Skeletal muscle tissue (tissue), 4 donors: ENCODE results near the gene PDE4D. TPM values are rescaled to one million over a fixed set of nuclear protein-coding genes. Genes with fewer than 3 reads are reported as not detected.

Experiments used
- H3K27ac ChIP-seq: one replicate; pipeline ENCODE4 v1.7.0; 2013; ENCODE audit warnings: mild to moderate bottlenecking, low read depth, low read length, inconsistent platforms
- H3K27me3 ChIP-seq, 3 donors: one replicate each; pipeline ENCODE4 v1.7.0; 2013; ENCODE audit warnings: low read length in 3 of 3; ENCODE audit not compliant: control insufficient read depth in 3 of 3, insufficient read depth in 3 of 3
- H3K36me3 ChIP-seq, 3 donors: one replicate each; pipeline ENCODE4 v1.7.0; 2013; ENCODE audit warnings: low read length in 3 of 3; ENCODE audit not compliant: control insufficient read depth in 3 of 3, insufficient read depth in 3 of 3
- H3K4me1 ChIP-seq, 3 donors: one replicate each; pipeline ENCODE4 v1.7.0; 2013; ENCODE audit warnings: low read length in 3 of 3, mild to moderate bottlenecking in 3 of 3; ENCODE audit not compliant: control insufficient read depth in 3 of 3, insufficient read depth in 3 of 3
- H3K4me3 ChIP-seq, 3 donors: one replicate each; pipeline ENCODE4 v1.7.0; 2013; ENCODE audit warnings: low read length in 3 of 3
- H3K9ac ChIP-seq, 3 donors: one replicate each; pipeline ENCODE4 v1.7.0; 2013; ENCODE audit warnings: low read length in 3 of 3, mild to moderate bottlenecking in 3 of 3, moderate library complexity in 2 of 3, low read depth in 1 of 3
- H3K9me3 ChIP-seq, 3 donors: one replicate each; pipeline ENCODE4 v1.7.0; 2013; ENCODE audit warnings: low read length in 3 of 3; ENCODE audit not compliant: control insufficient read depth in 3 of 3
- total RNA-seq: library from RNA; depleted of rRNA; stranded (reverse); fragments of >200 nt; gene quantifications from one replicate; pipeline ENCODE4 v1.2.3, GENCODE V29; 2014
- donor health status: Osteomylitis.

PDE4D gene
- total RNA-seq, 1 donor from 2014 or later = 59.0 TPM

DNA sequence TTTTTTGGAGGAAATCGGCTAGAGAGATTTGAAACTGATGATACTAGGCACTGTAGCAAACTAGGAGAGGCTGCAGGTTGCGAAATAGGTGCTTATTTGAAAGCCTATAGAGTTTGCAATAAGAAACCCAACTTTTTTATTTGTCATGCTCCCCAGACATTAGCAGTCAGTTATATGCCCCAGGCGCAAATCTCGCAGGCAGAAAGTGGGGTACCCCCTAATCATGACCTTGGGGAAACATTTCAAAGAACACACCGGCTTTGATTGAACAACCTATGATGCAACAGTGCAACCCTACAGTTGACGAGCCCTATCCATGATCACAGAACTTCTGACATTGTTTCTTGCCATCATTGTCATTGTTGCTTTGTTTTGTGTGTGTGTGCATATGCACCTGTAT lies 800.2 kb downstream of the PDE4D start:
- Histone ChIP-seq H3K27me3 (no peaks in the 10 kb centered on the region), H3K36me3 (no peaks in the 10 kb centered on the region), H3K4me1 (peaks cover 0 to 3% (median 0%) of the 10 kb centered on the region in 3 donors), H3K27ac (no peak overlapping the region), H3K4me3 (no peak overlapping the region), H3K9ac (no peak overlapping the region), H3K9me3 (no peaks in the 10 kb centered on the region)

DNA sequence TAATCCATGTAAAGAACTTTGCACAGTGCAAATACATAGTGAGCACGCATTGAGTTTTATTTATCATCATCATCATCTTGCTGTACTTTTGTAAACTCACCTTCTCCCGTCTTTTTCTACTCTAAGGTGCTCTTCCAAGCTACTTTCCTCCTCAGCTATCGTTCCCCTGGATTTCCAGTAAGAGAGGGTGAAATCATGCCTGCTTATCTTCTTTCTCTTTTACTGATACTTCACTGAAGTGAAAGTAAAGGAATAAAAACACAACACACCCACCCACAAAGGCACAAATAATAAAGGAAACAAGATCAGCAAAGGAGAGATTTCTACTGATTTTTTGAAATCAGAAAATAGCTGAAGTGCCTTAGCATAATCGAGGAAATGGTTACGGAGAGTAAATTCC lies 800.8 kb downstream of the PDE4D start:
- no peaks in the 10 kb centered on the region for H3K27me3 ChIP-seq
- peaks cover 0 to 3% (median 0%) of the 10 kb centered on the region in 3 donors for H3K4me1 ChIP-seq
- no peaks in the 10 kb centered on the region for H3K9me3 ChIP-seq
- no peak overlapping the region for H3K27ac ChIP-seq
- no peak overlapping the region for H3K9ac ChIP-seq
- no peak overlapping the region for H3K4me3 ChIP-seq
- H3K36me3 ChIP-seq = no peaks in the 10 kb centered on the region

DNA sequence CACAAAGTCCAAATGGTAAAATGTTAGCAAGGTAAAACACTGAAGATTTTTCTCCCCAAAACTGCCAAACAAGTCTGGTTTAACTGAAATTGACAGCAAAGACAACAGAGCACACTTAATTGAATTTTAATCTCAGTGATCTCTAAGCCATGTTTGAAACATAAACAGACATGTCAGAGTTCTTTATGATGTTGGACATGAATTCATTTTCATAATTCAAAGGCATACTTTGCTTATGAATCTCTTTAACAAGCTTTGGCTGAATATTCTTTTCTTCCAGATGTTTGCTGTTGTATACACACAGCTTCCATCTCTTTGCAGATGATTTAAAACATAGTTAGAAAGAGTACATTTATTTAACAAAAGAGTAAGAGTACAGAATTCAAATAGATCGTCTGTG lies 801.6 kb downstream of the PDE4D start:
- Histone ChIP-seq H3K36me3 (no peaks in the 10 kb centered on the region), H3K9me3 (no peaks in the 10 kb centered on the region), H3K4me3 (no peak overlapping the region), H3K27ac (no peak overlapping the region), H3K27me3 (no peaks in the 10 kb centered on the region), H3K9ac (no peak overlapping the region), H3K4me1 (peaks cover 0 to 3% (median 0%) of the 10 kb centered on the region in 3 donors)

DNA sequence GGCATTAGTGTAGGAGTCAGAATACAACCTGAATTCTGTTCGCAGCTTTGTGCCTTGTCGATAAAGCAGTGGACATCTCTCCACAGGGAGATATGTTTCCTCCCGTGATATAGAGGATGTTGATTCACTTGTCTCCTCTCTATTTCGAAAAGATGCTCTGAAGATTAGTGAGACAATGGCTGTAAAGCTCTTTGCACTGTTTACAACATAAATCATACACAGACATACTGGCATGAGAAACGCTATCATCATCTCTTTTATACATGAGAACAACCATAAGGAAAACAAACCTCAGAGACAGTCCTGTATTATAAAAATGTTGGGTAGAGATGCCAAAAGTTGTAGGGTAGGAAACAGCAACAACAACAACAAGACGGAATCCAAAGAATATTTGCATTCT lies 803.2 kb downstream of the PDE4D start:
- Histone ChIP-seq H3K27ac (no peak overlapping the region), H3K4me3 (no peak overlapping the region), H3K9me3 (no peaks in the 10 kb centered on the region), H3K36me3 (no peaks in the 10 kb centered on the region), H3K9ac (no peak overlapping the region), H3K4me1 (peaks cover 0 to 2% (median 0%) of the 10 kb centered on the region in 3 donors), H3K27me3 (no peaks in the 10 kb centered on the region)

DNA sequence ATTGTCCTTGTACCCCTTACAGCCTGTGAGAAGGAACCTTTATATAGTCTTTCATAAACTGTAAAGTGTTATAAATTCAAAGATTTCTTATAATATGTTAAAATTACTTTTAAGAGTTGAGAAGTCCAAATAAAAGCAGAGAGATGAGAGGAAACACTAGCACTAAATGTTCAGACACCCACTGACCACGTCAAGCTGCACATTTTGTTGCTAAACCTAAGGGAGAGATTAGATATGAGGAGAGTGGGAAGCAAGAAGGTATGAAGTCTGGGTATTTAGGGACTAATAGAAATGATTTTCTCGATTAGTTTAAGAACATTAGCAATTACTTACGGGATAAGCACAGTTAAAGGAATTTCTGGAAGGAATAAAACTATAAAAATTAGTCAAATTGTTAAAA lies 803.8 kb downstream of the PDE4D start:
- H3K9ac ChIP-seq = no peak overlapping the region
- no peaks in the 10 kb centered on the region for H3K36me3 ChIP-seq
- H3K4me1 ChIP-seq = no peaks in the 10 kb centered on the region
- no peak overlapping the region for H3K4me3 ChIP-seq
- no peaks in the 10 kb centered on the region for H3K27me3 ChIP-seq
- no peak overlapping the region for H3K27ac ChIP-seq
- H3K9me3 ChIP-seq = no peaks in the 10 kb centered on the region

DNA sequence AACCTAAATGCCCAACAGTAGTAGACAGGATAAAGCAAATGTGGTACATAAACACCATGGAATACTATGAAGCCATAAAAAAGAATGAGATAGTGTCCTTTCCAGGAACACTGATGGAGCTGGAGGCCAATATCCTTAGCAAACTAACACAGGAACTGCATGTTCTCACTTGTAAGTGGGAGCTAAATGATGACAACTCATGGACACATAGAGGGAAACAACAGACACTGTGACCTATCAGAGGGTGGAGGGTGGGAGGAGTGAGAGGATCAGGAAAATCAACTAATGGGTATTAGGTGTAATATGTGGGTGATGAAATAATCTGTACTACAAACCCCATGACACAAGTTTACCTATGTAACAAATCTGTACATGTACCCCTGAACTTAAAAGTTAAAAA lies 805.0 kb downstream of the PDE4D start:
- Histone ChIP-seq H3K4me3 (no peak overlapping the region), H3K27me3 (no peaks in the 10 kb centered on the region), H3K36me3 (no peaks in the 10 kb centered on the region), H3K9ac (no peak overlapping the region), H3K4me1 (no peaks in the 10 kb centered on the region), H3K27ac (no peak overlapping the region), H3K9me3 (no peaks in the 10 kb centered on the region)

DNA sequence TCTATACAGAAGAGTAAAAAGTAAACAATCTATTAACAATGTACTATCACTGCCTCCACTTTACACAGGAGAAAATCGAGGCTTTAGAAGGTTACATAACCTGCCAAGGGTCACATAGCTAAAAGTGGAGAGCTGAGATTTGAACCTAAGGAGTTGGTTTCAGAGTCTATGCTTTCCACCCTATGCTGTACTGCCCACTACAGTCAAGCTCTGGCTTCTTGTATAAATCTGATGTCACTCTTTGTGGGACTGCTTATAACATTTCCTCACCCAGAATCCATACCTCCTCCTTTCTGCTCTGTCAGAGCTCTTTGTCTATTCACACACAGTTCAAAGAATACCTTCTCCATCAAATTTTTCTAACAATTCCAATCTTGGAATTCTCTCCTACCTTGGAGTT lies 807.5 kb downstream of the PDE4D start:
- no peak overlapping the region for H3K27ac ChIP-seq
- H3K4me3 ChIP-seq = no peak overlapping the region
- H3K27me3 ChIP-seq = no peaks in the 10 kb centered on the region
- H3K9ac ChIP-seq = no peak overlapping the region
- H3K36me3 ChIP-seq = no peaks in the 10 kb centered on the region
- no peaks in the 10 kb centered on the region for H3K9me3 ChIP-seq
- H3K4me1 ChIP-seq = no peaks in the 10 kb centered on the region

DNA sequence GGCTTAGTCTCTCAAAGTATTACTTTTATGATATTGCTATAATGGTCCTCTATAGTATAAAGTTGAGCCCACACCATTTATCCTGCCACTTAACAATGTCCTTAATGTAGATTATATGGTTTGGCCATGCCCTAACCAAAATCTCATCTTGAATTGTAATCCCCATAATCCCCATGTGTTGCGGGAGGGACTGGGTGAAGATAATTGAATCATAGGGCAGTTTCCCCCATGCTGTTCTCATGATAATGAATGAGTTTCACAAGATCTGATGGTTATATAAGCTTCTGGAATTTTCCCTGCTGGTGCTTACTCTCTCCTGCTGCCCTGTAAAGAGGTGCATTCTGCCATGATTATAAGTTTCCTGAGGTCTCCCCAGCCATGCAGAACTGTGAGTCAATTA lies 811.8 kb downstream of the PDE4D start:
- Histone ChIP-seq H3K9ac (no peak overlapping the region), H3K4me1 (peaks cover 0 to 8% (median 0%) of the 10 kb centered on the region in 3 donors), H3K9me3 (no peaks in the 10 kb centered on the region), H3K27me3 (no peaks in the 10 kb centered on the region), H3K36me3 (no peaks in the 10 kb centered on the region), H3K27ac (no peak overlapping the region), H3K4me3 (no peak overlapping the region)

DNA sequence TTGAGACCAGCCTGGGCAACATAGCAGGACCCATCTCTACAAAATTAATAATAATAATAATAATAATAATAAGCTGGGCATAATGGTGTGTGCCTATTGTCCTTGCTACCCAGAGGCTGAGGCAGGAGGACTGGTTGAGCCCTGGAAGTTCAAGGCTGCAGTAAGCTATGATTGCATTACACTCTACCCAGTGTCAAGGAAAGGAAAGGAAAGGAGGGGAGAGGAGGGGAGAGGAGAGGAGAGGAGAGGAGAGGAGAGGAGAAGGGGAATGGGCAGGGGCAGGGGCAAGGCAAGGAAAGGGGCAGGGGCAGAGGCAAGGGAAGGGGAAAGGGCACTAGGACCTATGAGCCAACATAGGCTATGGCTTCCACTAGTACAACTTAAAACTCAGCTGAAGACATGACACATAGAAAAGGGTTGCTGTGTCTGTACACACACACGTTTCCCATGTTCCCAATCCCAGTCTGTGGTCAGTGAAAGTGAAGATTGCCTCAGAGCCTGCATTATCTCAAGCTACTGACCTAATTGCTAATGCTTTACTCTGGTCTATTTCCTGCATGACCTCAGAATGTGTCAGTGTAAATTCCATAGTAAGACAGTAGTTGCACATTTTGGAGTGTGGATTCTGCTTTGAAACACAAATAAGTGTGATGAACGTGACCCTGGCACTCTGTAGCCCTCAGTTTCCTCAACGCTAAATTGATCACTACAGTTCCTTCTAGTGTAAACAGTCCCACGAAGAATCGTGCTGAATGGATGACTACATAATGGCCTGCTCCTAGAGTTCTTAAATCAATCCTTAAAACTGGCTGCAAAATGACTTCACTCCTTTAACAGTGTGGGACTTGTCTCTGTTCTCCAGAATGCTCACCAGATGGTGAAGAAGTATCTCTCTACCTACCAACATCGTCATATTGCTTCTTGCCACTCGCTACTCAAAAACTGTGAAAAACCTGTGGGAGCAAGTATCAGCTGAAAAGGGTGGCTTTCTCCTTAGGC lies 813.6 kb downstream of the PDE4D start:
- Histone ChIP-seq H3K27me3 (no peaks in the 10 kb centered on the region), H3K36me3 (no peaks in the 10 kb centered on the region), H3K9me3 (no peaks in the 10 kb centered on the region), H3K4me3 (no peak overlapping the region), H3K4me1 (peaks cover 0 to 8% (median 0%) of the 10 kb centered on the region in 3 donors), H3K27ac (no peak overlapping the region), H3K9ac (no peak overlapping the region)

DNA sequence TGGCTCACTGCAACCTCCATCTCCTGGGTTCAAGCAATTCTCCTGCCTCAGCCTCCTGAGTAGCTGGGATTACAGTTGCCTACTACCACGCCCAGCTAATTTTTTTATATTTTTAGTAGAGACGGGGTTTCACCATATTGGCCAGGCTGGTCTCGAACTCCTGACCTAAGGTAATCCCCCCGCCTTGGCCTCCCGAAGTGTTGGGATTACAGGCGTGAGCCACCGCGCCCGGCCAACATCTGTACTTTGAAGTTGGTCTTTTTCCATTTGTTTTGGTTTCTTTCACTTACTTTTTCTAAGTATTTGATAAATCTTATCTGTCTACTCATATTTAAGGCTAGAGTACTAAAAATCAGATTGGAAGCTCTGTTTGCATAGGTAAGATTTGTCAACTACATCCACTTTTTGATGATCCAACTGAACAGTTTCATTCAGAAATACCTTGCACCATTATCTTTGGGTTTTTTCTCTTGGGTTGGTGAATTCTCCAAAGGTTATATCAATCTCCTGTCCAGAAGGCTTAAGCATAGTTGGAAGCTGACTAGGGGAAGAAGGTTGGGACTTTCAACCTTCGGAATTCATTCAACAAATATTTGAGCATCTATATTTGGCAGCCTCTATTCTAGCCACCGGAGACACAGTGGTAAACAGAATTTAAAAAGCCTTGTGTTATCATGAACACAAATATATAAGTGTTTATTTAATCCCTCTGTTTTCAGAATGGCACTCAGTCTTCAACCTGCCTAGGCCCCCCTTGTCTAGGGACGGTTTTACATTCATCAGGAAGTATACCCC lies 821.6 kb downstream of the PDE4D start:
- H3K9ac ChIP-seq = no peak overlapping the region
- H3K4me3 ChIP-seq = no peak overlapping the region
- H3K27me3 ChIP-seq = no peaks in the 10 kb centered on the region
- H3K27ac ChIP-seq = no peak overlapping the region
- peaks cover 0 to 3% (median 0%) of the 10 kb centered on the region in 3 donors for H3K4me1 ChIP-seq
- no peaks in the 10 kb centered on the region for H3K36me3 ChIP-seq
- no peaks in the 10 kb centered on the region for H3K9me3 ChIP-seq
